Natural killer cell (primary cell): ENCODE measurements around the gene RNF138. TPM values are rescaled to one million over a fixed set of nuclear protein-coding genes. Genes with fewer than 3 reads are reported as not detected.

Experiments used
- ATAC-seq, 3 donors: fragments of 150-1000 bp in 2 of 3; fragments of 200-7000 bp in 1 of 3; cut with Tn5 transposase; 1 replicate in 1 of 3; 2 replicates in 2 of 3; pipeline ENCODE4 v1.10.0; 2021; ENCODE audit warnings: mild to moderate bottlenecking in 2 of 3, moderate library complexity in 2 of 3
- DNase-seq, 2 donors: peaks; one replicate each; pipeline versions ENCODE4 v3.0.0 to v3.0.0-alpha.2; 2013 to 2021; ENCODE audit warnings: mixed read lengths in 1 of 2
- H3K27ac ChIP-seq: one replicate; pipeline ENCODE4 v1.5.1; 2013; ENCODE audit warnings: mild to moderate bottlenecking, low read length
- H3K27me3 ChIP-seq: one replicate; pipeline ENCODE4 v1.6.1; 2013; ENCODE audit warnings: low read length; ENCODE audit not compliant: control insufficient read depth, insufficient read depth
- H3K36me3 ChIP-seq: one replicate; pipeline ENCODE4 v1.6.1; 2013; ENCODE audit warnings: low read length; ENCODE audit not compliant: control insufficient read depth, insufficient read depth
- H3K4me1 ChIP-seq: one replicate; pipeline ENCODE4 v1.6.1; 2013; ENCODE audit warnings: low read length; ENCODE audit not compliant: control insufficient read depth, insufficient read depth
- H3K4me3 ChIP-seq: one replicate; pipeline ENCODE4 v1.5.1; 2013; ENCODE audit warnings: low read length
- H3K9me3 ChIP-seq: one replicate; pipeline ENCODE4 v1.6.1; 2013; ENCODE audit warnings: low read length; ENCODE audit not compliant: control insufficient read depth, insufficient read depth
- H3K27ac Mint-ChIP-seq, 2 donors: one replicate each; pipeline ENCODE4 v1.8.0; 2022; ENCODE audit warnings: mild to moderate bottlenecking in 2 of 2, mixed read lengths in 2 of 2, moderate library complexity in 1 of 2
- H3K27me3 Mint-ChIP-seq, 2 donors: one replicate each; pipeline ENCODE4 v1.8.0; 2022; ENCODE audit warnings: low read depth in 2 of 2, mixed read lengths in 2 of 2
- H3K36me3 Mint-ChIP-seq: one replicate; pipeline ENCODE4 v1.8.0; 2022; ENCODE audit warnings: mixed read lengths
- H3K4me1 Mint-ChIP-seq, 2 donors: one replicate each; pipeline ENCODE4 v1.8.0; 2022; ENCODE audit warnings: mixed read lengths in 2 of 2
- H3K4me3 Mint-ChIP-seq: one replicate; pipeline ENCODE4 v1.8.0; 2022; ENCODE audit warnings: mild to moderate bottlenecking, moderate library complexity, mixed read lengths
- H3K9me3 Mint-ChIP-seq, 2 donors: one replicate each; pipeline ENCODE4 v1.8.0; 2022; ENCODE audit warnings: mixed read lengths in 2 of 2
- CTCF ChIP-seq: fragments of 200-600 bp; IDR thresholded peaks from one replicate; pipeline ENCODE4 v1.8.0; 2022; ENCODE audit warnings: antibody characterized with exemption
- WGBS: methylation state at CpG from one replicate; pipeline ENCODE4 v1.1.7; 2013; ENCODE audit warnings: missing lambda C conversion rate; ENCODE audit not compliant: insufficient coverage; 5-methylcytosine and 5-hydroxymethylcytosine counted together
- intact Hi-C: fragments of 100-400 bp; cut with micrococcal nuclease; formaldehyde crosslinking; loops from one replicate; pipeline ENCODE4 v1.14.2; 2022
- total RNA-seq, 4 donors: library from RNA; stranded (reverse); fragments of 120-200 nt in 1 of 4; gene quantifications; one replicate each; pipeline versions ENCODE4 v1.2.3 to v1.2.4, GENCODE V29; 2013 to 2022

RNF138 gene
- 10 to 100 TPM; 76.6 to 89.8 (median 87.7) TPM for total RNA-seq
- 53.4 TPM for total RNA-seq (2013)

- peak within 1 kb of the TSS; percentile 97 for H3K4me3 ChIP-seq
- H3K9me3 ChIP-seq: no peaks in the 10 kb centered on the region
- DNase-seq (peak; percentile 85 to 95), ATAC-seq (peak; percentile 50 to 74 (median 63))
- H3K9me3 Mint-ChIP-seq: no peaks in the 10 kb centered on the region
- H3K27ac Mint-ChIP-seq: peak within 1 kb of the TSS; percentile 95 to 96
- H3K27me3 Mint-ChIP-seq: no peaks in the 10 kb centered on the region
- peaks cover 10% of the 10 kb centered on the region for H3K36me3 ChIP-seq
- peak within 1 kb of the TSS; percentile 97 for H3K4me3 Mint-ChIP-seq
- WGBS: 0% methylated on average over 75 of the region's 75 CpGs
- H3K27me3 ChIP-seq: no peaks in the 10 kb centered on the region
- peak within 1 kb of the TSS; percentile 99 for H3K27ac ChIP-seq
- peaks cover 8% of the 10 kb centered on the region for H3K36me3 Mint-ChIP-seq
- peaks cover 41 to 44% of the 10 kb centered on the region in 2 donors for H3K4me1 Mint-ChIP-seq
- H3K4me1 ChIP-seq: peaks cover 17% of the 10 kb centered on the region
- intact Hi-C loops: loop anchor here (1.0 to 2.0 kb wide), 3 partner anchors 51 to 149 kb away; partner anchors contain the start of genes RNF125 and TRAPPC8
- TF ChIP-seq CTCF: no peak
Observed at GRCh38 chr18:32091724-32092421, at the start of gene RNF138. TSS of gene RNF138 (plus strand) at chr18:32091874. CDS start at chr18:32092777, 903 bp downstream.

DNA sequence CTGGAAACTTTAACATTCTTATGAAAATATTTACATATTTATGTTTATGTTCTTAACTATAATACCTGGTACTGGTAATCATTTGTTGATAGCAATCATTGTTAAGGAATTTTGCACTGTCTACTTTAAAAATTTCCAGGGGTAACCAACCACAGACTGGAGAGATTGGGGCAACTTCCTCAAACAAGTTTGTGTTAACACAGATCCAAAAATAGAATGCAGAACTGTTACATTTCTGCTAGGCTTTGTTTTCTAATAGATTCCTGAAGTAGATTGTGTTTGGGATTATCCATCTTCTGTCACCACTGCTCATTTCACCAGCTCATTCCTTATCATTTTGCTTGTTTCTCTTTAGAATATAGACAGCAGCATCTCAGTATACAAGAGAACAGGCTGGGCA is 49.3 kb upstream of the RNF138 start:
- peaks cover 51 to 67% of the 10 kb centered on the region in 2 donors for H3K4me1 Mint-ChIP-seq
- intact Hi-C loops: no loop called here
- H3K27ac Mint-ChIP-seq: peak overlapping the region; percentile 82 to 83
- no peaks in the 10 kb centered on the region for H3K27me3 ChIP-seq
- no peak overlapping the region for H3K4me3 ChIP-seq
- peaks cover 55% of the 10 kb centered on the region for H3K4me1 ChIP-seq
- DNase-seq (no peak), ATAC-seq (no peak)
- TF ChIP-seq CTCF: no peak
- H3K9me3 ChIP-seq: no peaks in the 10 kb centered on the region
- no peaks in the 10 kb centered on the region for H3K9me3 Mint-ChIP-seq
- H3K4me3 Mint-ChIP-seq: peak overlapping the region; percentile 78
- peaks cover 54% of the 10 kb centered on the region for H3K36me3 ChIP-seq
- peaks cover 7% of the 10 kb centered on the region for H3K36me3 Mint-ChIP-seq
- H3K27me3 Mint-ChIP-seq: no peaks in the 10 kb centered on the region
- H3K27ac ChIP-seq: peak overlapping the region; percentile 66

- Histone ChIP-seq H3K4me3 (no peak overlapping the region), H3K9me3 (no peaks in the 10 kb centered on the region), H3K4me1 (peaks cover 48% of the 10 kb centered on the region), H3K27me3 (no peaks in the 10 kb centered on the region), H3K27ac (peak overlapping the region; percentile 87), H3K36me3 (peaks cover 35% of the 10 kb centered on the region)
- no peaks in the 10 kb centered on the region for H3K27me3 Mint-ChIP-seq
- H3K4me1 Mint-ChIP-seq: peaks cover 40 to 51% of the 10 kb centered on the region in 2 donors
- 38% methylated on average over 4 of the region's 4 CpGs for WGBS
- DNase-seq (peak in 1 of 2 donors; percentile 44), ATAC-seq (peak; percentile 42 to 61 (median 53))
- H3K4me3 Mint-ChIP-seq: peak overlapping the region; percentile 75
- peak overlapping the region; percentile 83 to 91 for H3K27ac Mint-ChIP-seq
- H3K36me3 Mint-ChIP-seq: no peaks in the 10 kb centered on the region
- no peaks in the 10 kb centered on the region for H3K9me3 Mint-ChIP-seq
- intact Hi-C loops: loop anchor here (1.0 kb wide), 2 partner anchors 7 to 28 kb away; no protein-coding TSS in a partner anchor
- no peak for TF ChIP-seq CTCF
Observed at GRCh38 chr18:32048507-32049091, 43.1 kb upstream of the RNF138 start.
